Neural cell (in vitro differentiated cells): ENCODE results near the gene RAP1A. TPM values are rescaled to one million over a fixed set of nuclear protein-coding genes. Genes with fewer than 3 reads are reported as not detected.

Experiments
- H2AFZ ChIP-seq: fragments of 200-600, 300-800 bp; sonication (generic), shearing (Covaris generic); 2 replicates; pipeline ENCODE4 v1.6.0; 2014; ENCODE audit warnings: low read depth, mild to moderate bottlenecking, antibody characterized with exemption, low read length, moderate library complexity
- H3F3A ChIP-seq: fragments of 200-600 bp; shearing (Covaris generic); 2 replicates; pipeline ENCODE4 v1.6.1; 2016; ENCODE audit warnings: mild to moderate bottlenecking, moderate library complexity, mixed read lengths, antibody characterized with exemption, low read length; ENCODE audit not compliant: insufficient read depth, poor library complexity, severe bottlenecking
- H3K27ac ChIP-seq: fragments of 200-600, 300-800 bp; sonication (generic), shearing (Covaris generic); 2 replicates; pipeline ENCODE4 v1.5.1; 2014; ENCODE audit warnings: mild to moderate bottlenecking, low read length, moderate library complexity
- H3K27me3 ChIP-seq: fragments of 300-800, 200-600 bp; sonication (generic), shearing (Covaris generic); 2 replicates; pipeline ENCODE4 v1.6.0; 2014; ENCODE audit warnings: mild to moderate bottlenecking, low read depth, low read length, moderate library complexity; ENCODE audit not compliant: insufficient read depth
- H3K36me3 ChIP-seq: fragments of 300-800, 200-600 bp; sonication (generic), shearing (Covaris generic); 2 replicates; pipeline ENCODE4 v1.5.1; 2014; ENCODE audit warnings: mild to moderate bottlenecking, antibody characterized with exemption, low read length, moderate library complexity; ENCODE audit not compliant: insufficient read depth
- H3K4me2 ChIP-seq: fragments of 300-800, 200-600 bp; sonication (generic), shearing (Covaris generic); 2 replicates; pipeline ENCODE4 v1.6.0; 2014; ENCODE audit warnings: mild to moderate bottlenecking, low read length
- H3K4me3 ChIP-seq: fragments of 300-800, 200-600 bp; sonication (generic), shearing (Covaris generic); 2 replicates; pipeline ENCODE4 v1.5.1; 2014; ENCODE audit warnings: mild to moderate bottlenecking, low read length, moderate library complexity
- H3K79me2 ChIP-seq: fragments of 200-600 bp; shearing (Covaris generic); replicated peaks from 2 replicates; pipeline ENCODE4 v1.6.0; 2014; ENCODE audit warnings: mild to moderate bottlenecking, low read length, moderate library complexity; ENCODE audit not compliant: insufficient read depth
- H3K9ac ChIP-seq: fragments of 300-800, 200-600 bp; sonication (generic), shearing (Covaris generic); 2 replicates; pipeline ENCODE4 v1.6.1; 2016; ENCODE audit warnings: mild to moderate bottlenecking, low read length, mixed read lengths
- H3K9me2 ChIP-seq: fragments of 200-600 bp; shearing (Covaris generic); 2 replicates; pipeline ENCODE4 v1.6.1; 2016; ENCODE audit warnings: mild to moderate bottlenecking, low read length, mixed read lengths; ENCODE audit not compliant: insufficient read depth
- H3K9me3 ChIP-seq: fragments of 200-600, 300-800 bp; sonication (generic), shearing (Covaris generic); 2 replicates; pipeline ENCODE4 v1.6.1; 2016; ENCODE audit warnings: mild to moderate bottlenecking, mixed run types, low read length, moderate library complexity, mixed read lengths
- H4K20me1 ChIP-seq: fragments of 200-600 bp; shearing (Covaris generic); 2 replicates; pipeline ENCODE4 v1.6.1; 2016; ENCODE audit warnings: mild to moderate bottlenecking, mixed run types; ENCODE audit not compliant: insufficient read depth
- CTCF ChIP-seq: fragments of 450-650 bp; IDR thresholded peaks from 2 replicates; pipeline ENCODE4 v1.5.1; 2014; ENCODE audit warnings: antibody characterized with exemption, mild to moderate bottlenecking, moderate library complexity; ENCODE audit not compliant: poor library complexity, severe bottlenecking
- EP300 ChIP-seq: fragments of 450-650 bp; conservative IDR thresholded peaks from 2 replicates; pipeline ENCODE4 v1.6.1; 2014; ENCODE audit warnings: antibody characterized with exemption, mild to moderate bottlenecking, moderate library complexity; ENCODE audit not compliant: poor library complexity, severe bottlenecking
- EZH2 ChIP-seq: fragments of 200-600, 300-800 bp; shearing (Covaris generic), sonication (generic); IDR thresholded peaks from 2 replicates; pipeline ENCODE4 v1.6.1; 2014; ENCODE audit warnings: antibody characterized with exemption, low read length, borderline replicate concordance, mild to moderate bottlenecking; ENCODE audit not compliant: insufficient read depth, poor library complexity, severe bottlenecking
- MXI1 ChIP-seq: fragments of 450-650 bp; conservative IDR thresholded peaks from 2 replicates; pipeline ENCODE4 v1.6.1; 2014; ENCODE audit warnings: antibody characterized with exemption, mild to moderate bottlenecking; ENCODE audit not compliant: poor library complexity, severe bottlenecking
- POLR2AphosphoS5 ChIP-seq: IDR thresholded peaks from 2 replicates; pipeline ENCODE4 v1.6.1; 2012
- RAD21 ChIP-seq: fragments of 450-650 bp; conservative IDR thresholded peaks from 2 replicates; pipeline ENCODE4 v1.6.1; 2014; ENCODE audit warnings: antibody characterized with exemption, mild to moderate bottlenecking, moderate library complexity
- REST ChIP-seq: IDR thresholded peaks from 2 replicates; pipeline ENCODE4 v1.6.1; 2012; ENCODE audit warnings: borderline replicate concordance
- SMC3 ChIP-seq: fragments of 450-650 bp; conservative IDR thresholded peaks from 2 replicates; pipeline ENCODE4 v1.6.1; 2014; ENCODE audit warnings: antibody characterized with exemption, mild to moderate bottlenecking, moderate library complexity; ENCODE audit not compliant: poor library complexity
- TAF1 ChIP-seq: IDR thresholded peaks from 2 replicates; pipeline ENCODE4 v1.6.1; 2012; ENCODE audit warnings: low read depth
- polyA plus RNA-seq: library from polyadenylated mRNA; depleted of rRNA; stranded (reverse); fragments of >200 nt; gene quantifications from 2 replicates; pipeline ENCODE4 v1.2.3, GENCODE V29; 2014

Gene RAP1A
- polyA plus RNA-seq, 1 donor from 2014 or later, result 28.7 TPM

- H3F3A ChIP-seq, result no peaks in the 10 kb centered on the region
- no peaks in the 10 kb centered on the region for H4K20me1 ChIP-seq
- H3K9me2 ChIP-seq, result no peaks in the 10 kb centered on the region
- H3K79me2 ChIP-seq, result no peaks in the 10 kb centered on the region
- no peaks in the 10 kb centered on the region for H3K27me3 ChIP-seq
- no peak for TF ChIP-seq MXI1
- TF ChIP-seq EZH2, result no peak
- TF ChIP-seq RAD21, result no peak
- TF ChIP-seq REST, result no peak
- no peak for TF ChIP-seq CTCF
- no peak for TF ChIP-seq TAF1
- TF ChIP-seq EP300, result no peak
- TF ChIP-seq POLR2AphosphoS5, result no peak
- no peak for TF ChIP-seq SMC3
- no peak overlapping the region for H3K4me3 ChIP-seq
- no peak overlapping the region for H3K27ac ChIP-seq
- no peaks in the 10 kb centered on the region for H3K9me3 ChIP-seq
- no peak overlapping the region for H3K4me2 ChIP-seq
- no peak overlapping the region for H2AFZ ChIP-seq
- no peaks in the 10 kb centered on the region for H3K36me3 ChIP-seq
- no peak overlapping the region for H3K9ac ChIP-seq
Measured at GRCh38 chr1:111570781-111571181, 48.8 kb upstream of the RAP1A start.

GRCh38 chr1:111571239-111571638 lies 48.4 kb upstream of the RAP1A start:
- no peak overlapping the region for H2AFZ ChIP-seq
- no peaks in the 10 kb centered on the region for H4K20me1 ChIP-seq
- H3K9me2 ChIP-seq, result no peaks in the 10 kb centered on the region
- no peaks in the 10 kb centered on the region for H3K9me3 ChIP-seq
- no peak overlapping the region for H3K4me3 ChIP-seq
- no peak overlapping the region for H3K27ac ChIP-seq
- H3K36me3 ChIP-seq, result no peaks in the 10 kb centered on the region
- H3F3A ChIP-seq, result no peaks in the 10 kb centered on the region
- no peak for TF ChIP-seq MXI1
- TF ChIP-seq SMC3, result no peak
- TF ChIP-seq TAF1, result no peak
- TF ChIP-seq CTCF, result no peak
- no peak for TF ChIP-seq EP300
- no peak for TF ChIP-seq EZH2
- TF ChIP-seq POLR2AphosphoS5, result no peak
- no peak for TF ChIP-seq REST
- no peaks in the 10 kb centered on the region for H3K27me3 ChIP-seq
- H3K79me2 ChIP-seq, result no peaks in the 10 kb centered on the region
- no peak overlapping the region for H3K4me2 ChIP-seq
- no peak overlapping the region for H3K9ac ChIP-seq
